SU-DHL-6 (cell line): ENCODE data around the gene ADAR.

Experiments used
- H2AFZ ChIP-seq: fragments of 200-600 bp; sonication (generic); 2 replicates; pipeline ENCODE4 v1.6.1; 2014; ENCODE audit warnings: low read depth, mild to moderate bottlenecking, moderate library complexity, mixed read lengths, antibody characterized with exemption, low read length; ENCODE audit not compliant: severe bottlenecking
- H3F3A ChIP-seq: fragments of 200-600 bp; shearing (Covaris generic); 2 replicates; pipeline ENCODE4 v1.6.0; 2016; ENCODE audit warnings: antibody characterized with exemption, mild to moderate bottlenecking; ENCODE audit not compliant: insufficient read depth
- H3K27ac ChIP-seq: fragments of 200-600 bp; sonication (generic); 2 replicates; pipeline ENCODE4 v1.5.1; 2016; ENCODE audit warnings: low read depth, mild to moderate bottlenecking, low read length, moderate library complexity, mixed read lengths
- H3K27me3 ChIP-seq: fragments of 200-600 bp; sonication (generic), shearing (Covaris generic); 2 replicates; pipeline ENCODE4 v1.6.0; 2014; ENCODE audit warnings: mild to moderate bottlenecking, low read length
- H3K36me3 ChIP-seq: fragments of 200-600 bp; sonication (generic); 2 replicates; pipeline ENCODE4 v1.6.1; 2014; ENCODE audit warnings: mild to moderate bottlenecking, low read length, mixed read lengths
- H3K4me2 ChIP-seq: fragments of 300-600, 200-600 bp; shearing (Covaris generic), sonication (generic); 2 replicates; pipeline ENCODE4 v1.6.0; 2014; ENCODE audit warnings: low read length, low read depth, mild to moderate bottlenecking; ENCODE audit not compliant: poor library complexity, severe bottlenecking
- H3K4me3 ChIP-seq: fragments of 200-600 bp; sonication (generic); 2 replicates; pipeline ENCODE4 v1.5.1; 2014; ENCODE audit warnings: antibody characterized with exemption, low read length, mild to moderate bottlenecking, mixed read lengths; ENCODE audit not compliant: insufficient read depth, poor library complexity, severe bottlenecking
- H3K79me2 ChIP-seq: fragments of 200-600 bp; sonication (generic); 2 replicates; pipeline ENCODE4 v1.6.1; 2014; ENCODE audit warnings: mild to moderate bottlenecking, low read length, moderate library complexity; ENCODE audit not compliant: insufficient read depth
- H3K9ac ChIP-seq: fragments of 200-600 bp; sonication (generic); 2 replicates; pipeline ENCODE4 v1.7.0; 2014; ENCODE audit warnings: mild to moderate bottlenecking, low read length
- H3K9me2 ChIP-seq: fragments of 200-600 bp; sonication (generic); replicated peaks from 2 replicates; pipeline ENCODE4 v1.6.1; 2014; ENCODE audit warnings: low read length; ENCODE audit not compliant: insufficient read depth
- H3K9me3 ChIP-seq: fragments of 200-600 bp; sonication (generic); 2 replicates; pipeline ENCODE4 v1.6.1; 2014; ENCODE audit warnings: low read length, mixed read lengths; ENCODE audit not compliant: insufficient read depth
- H4K20me1 ChIP-seq: fragments of 200-600 bp; sonication (generic); 2 replicates; pipeline ENCODE4 v1.6.1; 2014; ENCODE audit warnings: low read depth, mild to moderate bottlenecking, antibody characterized with exemption, low read length, moderate library complexity, mixed read lengths
- EZH2phosphoT487 ChIP-seq: fragments of 200-600 bp; sonication (generic), shearing (Covaris generic); conservative IDR thresholded peaks from 2 replicates; pipeline ENCODE4 v1.6.1; 2018; ENCODE audit warnings: mild to moderate bottlenecking, antibody characterized with exemption, low read length, moderate library complexity, mixed read lengths
- TF ChIP-seq, protein P1 (sequence below): fragments of 200-600 bp; sonication (generic); IDR thresholded peaks from one replicate; pipeline ENCODE4 v1.5.1; 2017; ENCODE audit warnings: antibody characterized with exemption, mild to moderate bottlenecking, low read length, moderate library complexity; ENCODE audit not compliant: insufficient read depth, poor library complexity, severe bottlenecking

Gene ADAR

DNA sequence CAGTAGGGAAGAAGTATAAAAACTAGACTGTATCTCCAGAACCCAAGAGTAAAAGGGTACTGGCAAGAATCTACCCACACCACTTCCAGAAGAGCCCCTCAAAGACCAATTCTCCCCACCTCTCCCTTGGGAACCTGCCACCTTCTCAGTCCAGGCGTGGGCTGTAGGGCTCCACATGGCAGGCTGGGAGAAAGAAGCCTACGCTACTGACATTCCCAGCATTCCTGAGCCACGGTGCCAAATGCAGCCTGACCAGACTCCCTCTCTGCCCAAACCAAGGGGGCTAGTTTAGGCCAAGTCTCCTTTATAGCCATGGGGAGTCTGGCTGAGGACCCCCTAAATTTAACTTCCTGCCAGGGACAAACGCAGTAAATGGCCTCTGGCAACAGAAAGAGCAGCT is 51.6 kb downstream of the ADAR start:
- Histone ChIP-seq H3K9me2 (no peaks in the 10 kb centered on the region), H3K9ac (peak overlapping the region; percentile 94), H2AFZ (no peak overlapping the region), H3K4me2 (peak overlapping the region; percentile 82), H3K79me2 (peaks cover 25% of the 10 kb centered on the region), H3K36me3 (peaks cover 17% of the 10 kb centered on the region), H3F3A (no peaks in the 10 kb centered on the region), H3K27ac (no peak overlapping the region), H3K9me3 (no peaks in the 10 kb centered on the region), H3K27me3 (no peaks in the 10 kb centered on the region), H4K20me1 (no peaks in the 10 kb centered on the region; the same call in 1 of the 2 replicates), H3K4me3 (no peak overlapping the region)
- no peak for TF ChIP-seq EZH2phosphoT487

DNA sequence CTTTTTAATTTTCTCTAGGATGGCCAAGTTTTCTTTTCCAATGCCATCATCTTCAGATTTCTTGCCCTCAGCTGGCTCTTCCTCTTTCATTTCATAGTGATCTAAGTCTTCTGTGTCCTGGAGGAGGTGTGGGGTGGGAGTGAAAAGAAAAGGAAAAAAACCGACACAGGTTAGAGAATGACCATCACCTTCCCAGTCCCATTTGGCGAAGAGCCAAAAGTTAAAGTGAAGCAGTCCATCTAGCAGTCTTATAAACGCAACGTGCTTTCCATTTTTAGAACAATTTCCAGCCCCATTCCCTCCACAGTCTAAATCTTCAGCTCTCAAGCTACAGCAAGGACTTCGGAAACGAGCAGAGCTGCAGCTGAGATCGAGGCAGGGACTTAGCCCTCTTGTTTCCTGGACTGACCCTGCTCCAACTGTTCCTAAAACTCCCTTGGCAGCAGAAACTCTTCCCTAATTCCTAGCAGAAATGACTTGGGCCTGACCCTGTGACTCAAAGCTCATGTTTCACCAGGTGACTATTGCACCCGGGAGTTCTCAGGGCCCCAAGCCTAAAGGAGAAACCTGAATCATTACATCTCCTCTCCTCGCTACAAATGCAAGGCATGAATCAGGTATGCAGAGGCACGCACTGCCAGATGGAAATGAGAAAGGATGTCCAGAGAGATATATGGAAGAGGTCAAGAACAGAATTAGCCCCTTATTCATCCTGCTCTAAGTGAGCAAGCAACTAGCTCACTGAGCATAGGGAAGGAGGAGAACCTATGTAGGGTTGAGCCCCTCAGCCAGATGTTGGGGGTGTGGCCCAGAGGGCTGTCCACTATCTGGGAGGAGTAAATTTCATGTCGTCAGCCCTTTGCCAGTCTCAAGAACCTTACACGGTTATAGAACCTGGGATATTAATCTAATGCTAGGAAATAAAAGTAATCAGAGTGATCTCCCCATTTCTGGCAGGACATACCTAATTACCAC is 54.6 kb downstream of the ADAR start:
- Histone ChIP-seq H4K20me1 (peaks cover 3% of the 10 kb centered on the region; the same call in 1 of the 2 replicates), H3K4me3 (no peak overlapping the region), H3K9me3 (no peaks in the 10 kb centered on the region), H3K36me3 (peaks cover 27% of the 10 kb centered on the region), H2AFZ (no peak overlapping the region), H3F3A (peaks cover 1% of the 10 kb centered on the region; the same call in 1 of the 2 replicates), H3K27ac (no peak overlapping the region), H3K79me2 (peaks cover 25% of the 10 kb centered on the region), H3K27me3 (no peaks in the 10 kb centered on the region), H3K9ac (no peak overlapping the region), H3K4me2 (no peak overlapping the region), H3K9me2 (no peaks in the 10 kb centered on the region)
- TF ChIP-seq, protein P1, sequence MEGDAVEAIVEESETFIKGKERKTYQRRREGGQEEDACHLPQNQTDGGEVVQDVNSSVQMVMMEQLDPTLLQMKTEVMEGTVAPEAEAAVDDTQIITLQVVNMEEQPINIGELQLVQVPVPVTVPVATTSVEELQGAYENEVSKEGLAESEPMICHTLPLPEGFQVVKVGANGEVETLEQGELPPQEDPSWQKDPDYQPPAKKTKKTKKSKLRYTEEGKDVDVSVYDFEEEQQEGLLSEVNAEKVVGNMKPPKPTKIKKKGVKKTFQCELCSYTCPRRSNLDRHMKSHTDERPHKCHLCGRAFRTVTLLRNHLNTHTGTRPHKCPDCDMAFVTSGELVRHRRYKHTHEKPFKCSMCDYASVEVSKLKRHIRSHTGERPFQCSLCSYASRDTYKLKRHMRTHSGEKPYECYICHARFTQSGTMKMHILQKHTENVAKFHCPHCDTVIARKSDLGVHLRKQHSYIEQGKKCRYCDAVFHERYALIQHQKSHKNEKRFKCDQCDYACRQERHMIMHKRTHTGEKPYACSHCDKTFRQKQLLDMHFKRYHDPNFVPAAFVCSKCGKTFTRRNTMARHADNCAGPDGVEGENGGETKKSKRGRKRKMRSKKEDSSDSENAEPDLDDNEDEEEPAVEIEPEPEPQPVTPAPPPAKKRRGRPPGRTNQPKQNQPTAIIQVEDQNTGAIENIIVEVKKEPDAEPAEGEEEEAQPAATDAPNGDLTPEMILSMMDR, result no peak
- no peak for TF ChIP-seq EZH2phosphoT487

DNA sequence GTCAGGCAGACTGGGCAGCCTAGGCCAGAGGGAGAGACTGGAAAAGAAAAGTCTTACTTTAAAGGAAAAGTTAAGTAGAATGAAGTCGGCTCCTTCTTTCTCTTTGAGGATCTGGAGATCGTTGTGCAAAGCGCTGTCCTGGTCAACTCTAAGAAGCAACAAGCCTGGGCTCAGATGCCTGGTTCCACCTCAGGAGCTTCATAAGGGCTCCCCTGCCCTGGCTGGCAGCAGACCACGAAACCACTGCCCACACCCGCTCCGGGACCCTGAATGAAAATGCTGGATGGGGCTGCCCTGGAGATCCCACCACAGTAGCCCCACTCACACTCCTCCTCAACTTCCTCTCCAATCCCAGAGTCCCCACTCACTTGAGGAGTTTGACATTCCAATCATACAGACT is 56.0 kb downstream of the ADAR start:
- H3K9me2 ChIP-seq, result no peaks in the 10 kb centered on the region
- H3K79me2 ChIP-seq, result peaks cover 14% of the 10 kb centered on the region
- H3K4me2 ChIP-seq, result no peak overlapping the region
- no peak overlapping the region for H2AFZ ChIP-seq
- peaks cover 3% of the 10 kb centered on the region; the same call in 1 of the 2 replicates for H4K20me1 ChIP-seq
- no peaks in the 10 kb centered on the region for H3K9me3 ChIP-seq
- H3K36me3 ChIP-seq, result peaks cover 27% of the 10 kb centered on the region
- H3K27ac ChIP-seq, result no peak overlapping the region
- H3F3A ChIP-seq, result peaks cover 8% of the 10 kb centered on the region
- TF ChIP-seq EZH2phosphoT487, result no peak
- TF ChIP-seq, protein P1, result no peak
- H3K9ac ChIP-seq, result no peak overlapping the region
- H3K4me3 ChIP-seq, result no peak overlapping the region
- no peaks in the 10 kb centered on the region for H3K27me3 ChIP-seq

DNA sequence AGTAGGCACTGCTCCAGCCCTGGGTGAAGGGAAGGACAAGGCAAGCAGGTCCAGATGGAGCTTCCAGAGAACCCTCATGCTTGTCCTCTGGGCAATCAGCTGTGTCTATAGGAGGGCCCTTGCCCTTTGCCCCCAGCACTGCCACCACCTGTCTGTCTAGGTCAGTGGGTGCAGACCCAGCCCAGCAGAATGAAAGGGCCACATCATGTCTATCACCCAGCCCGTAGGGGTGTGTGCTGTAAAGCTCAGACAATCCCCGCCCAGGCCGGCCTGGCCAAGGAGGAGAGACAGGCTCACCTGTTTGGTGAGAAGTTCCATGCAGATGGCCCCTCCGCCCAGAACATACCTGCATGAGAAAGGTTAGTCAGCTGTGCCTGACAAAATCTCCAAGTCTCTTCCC is 56.5 kb downstream of the ADAR start:
- Histone ChIP-seq H3K9me2 (no peaks in the 10 kb centered on the region), H3K27ac (no peak overlapping the region), H3K4me3 (no peak overlapping the region), H3F3A (peaks cover 8% of the 10 kb centered on the region), H2AFZ (no peak overlapping the region), H3K27me3 (no peaks in the 10 kb centered on the region), H3K4me2 (no peak overlapping the region), H3K9me3 (no peaks in the 10 kb centered on the region), H4K20me1 (peaks cover 3% of the 10 kb centered on the region; the same call in 1 of the 2 replicates), H3K36me3 (peaks cover 27% of the 10 kb centered on the region), H3K79me2 (peaks cover 8% of the 10 kb centered on the region), H3K9ac (no peak overlapping the region)
- TF ChIP-seq EZH2phosphoT487, result no peak
- TF ChIP-seq, protein P1, result no peak
